ENCODE results near the gene AKAP13.

- TF ChIP-seq CTCF (conservative IDR thresholded peaks at IDR 0.05; ENCODE audit: low read depth, low read length), result no peak
- no peak for TF ChIP-seq EZH2 (IDR thresholded peaks at IDR 0.05; ENCODE audit: borderline replicate concordance, low read depth, low read length, poor library complexity, severe bottlenecking)
Observed at GRCh38 chr15:85451099-85451700, 70.8 kb downstream of the AKAP13 start.

Measured in A673 (cell line).